Measurements from ENCODE around the gene RHPN2. TPM values are rescaled to one million over a fixed set of nuclear protein-coding genes. Genes with fewer than 3 reads are reported as not detected.
"Not testable (repeated sequence)": the region's sequence is repeated elsewhere in the genome, so short reads cannot be mapped to it uniquely, and the experiment has no call there.

RHPN2 gene
- total RNA-seq, 2 experiments from 2014 or later: 1.6 to 1.8 TPM

DNA sequence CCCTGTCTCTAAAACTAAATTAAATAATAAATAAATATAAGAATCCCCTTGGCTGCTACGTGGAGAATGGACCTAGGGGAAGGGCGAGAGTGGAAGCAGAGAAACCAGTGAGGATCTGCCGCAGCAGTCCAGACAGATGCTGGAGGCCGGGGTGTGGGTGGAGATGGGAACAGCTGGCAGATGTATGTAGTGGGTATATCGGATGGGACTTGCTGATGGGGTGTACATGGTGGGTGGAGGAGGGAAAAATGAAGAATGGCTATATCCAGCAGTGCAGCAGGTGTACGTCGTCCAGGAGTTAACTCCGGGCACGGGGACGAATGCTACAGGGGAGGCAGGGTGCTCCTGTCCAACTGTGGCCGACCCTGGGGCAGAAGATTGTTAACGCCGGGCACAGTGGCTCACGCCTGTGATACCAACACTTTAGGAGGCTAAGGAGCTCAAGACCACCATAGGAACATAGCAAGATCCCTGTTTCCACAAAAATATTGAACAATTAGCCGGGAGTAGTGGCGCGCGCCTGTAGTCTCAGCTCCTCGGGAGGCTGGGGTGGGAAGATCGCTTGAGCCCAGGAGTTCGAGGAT, 93.6 kb downstream of the RHPN2 start:
- Mint-ChIP-seq H3K4me3 (peak overlapping the region; percentile 99), H3K4me1 (peaks cover 4% of the 10 kb centered on the region), H3K27me3 (no peaks in the 10 kb centered on the region), H3K27ac (no peak overlapping the region), H3K36me3 (peaks cover 6% of the 10 kb centered on the region), H3K9me3 (no peaks in the 10 kb centered on the region)
- DNase-seq: no peak
- POLR2A ChIA-PET: interaction anchor here (0.6 to 2.0 kb wide), 4 partner anchors 280 to 1406 kb away, joined by 3 to 10 read pairs (median 3); partner anchors contain the start of gene NUDT19
- no peak for ATAC-seq (ENCODE audit: low read depth)

DNA sequence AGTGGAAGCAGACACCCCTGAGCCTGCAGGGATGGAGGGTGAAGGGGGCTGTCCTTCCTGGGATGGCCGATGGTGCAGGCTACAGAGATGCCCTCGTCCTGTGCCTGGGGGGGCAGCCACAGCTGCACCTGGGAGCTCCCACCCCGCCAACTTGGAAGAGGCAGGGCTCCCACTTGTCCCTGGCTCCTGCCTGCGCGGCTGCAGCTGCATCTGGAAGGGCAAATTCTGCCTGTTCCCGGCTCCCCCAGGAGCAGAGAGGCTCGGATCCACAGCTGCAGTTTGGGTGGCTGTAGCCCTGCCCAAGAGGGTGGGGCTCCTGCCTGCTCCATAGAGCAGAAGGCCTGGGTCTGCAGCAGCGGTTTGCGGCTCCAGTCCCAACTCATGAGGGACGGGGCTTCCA, 95.1 kb downstream of the RHPN2 start:
- peaks cover 2% of the 10 kb centered on the region for H3K36me3 Mint-ChIP-seq
- no peaks in the 10 kb centered on the region for H3K27me3 Mint-ChIP-seq
- peaks cover 4% of the 10 kb centered on the region for H3K4me1 Mint-ChIP-seq
- H3K4me3 Mint-ChIP-seq: no peak overlapping the region
- no peak for ATAC-seq (ENCODE audit: low read depth)
- POLR2A ChIA-PET: no interaction called here
- H3K9me3 Mint-ChIP-seq: no peaks in the 10 kb centered on the region
- H3K27ac Mint-ChIP-seq: no peak overlapping the region
- DNase-seq: no peak

DNA sequence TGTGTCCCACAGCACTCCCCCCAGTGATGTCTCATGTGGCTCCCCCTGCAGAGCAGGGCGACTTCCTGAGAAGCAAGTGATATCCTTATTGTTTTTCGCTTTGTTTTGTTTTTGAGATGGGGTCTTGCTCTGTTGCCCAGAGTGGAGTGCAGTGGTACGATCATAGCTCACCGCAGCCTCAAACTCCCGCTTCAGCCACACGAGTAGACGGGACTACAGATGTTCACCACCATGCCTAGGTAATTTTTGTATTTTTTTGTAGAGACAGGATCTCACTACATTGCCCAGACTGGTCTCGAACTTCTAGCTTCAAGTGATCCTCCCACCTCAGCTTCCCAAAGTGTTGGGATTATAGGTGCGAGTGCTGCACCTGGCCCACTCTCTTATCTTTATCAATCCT, 97.9 kb downstream of the RHPN2 start:
- H3K27me3 Mint-ChIP-seq: no peaks in the 10 kb centered on the region
- no peak overlapping the region for H3K4me3 Mint-ChIP-seq
- ATAC-seq (ENCODE audit: low read depth) (no peak), DNase-seq (no peak)
- H3K9me3 Mint-ChIP-seq: no peaks in the 10 kb centered on the region
- POLR2A ChIA-PET: no interaction called here
- H3K4me1 Mint-ChIP-seq: peaks cover 5% of the 10 kb centered on the region
- H3K27ac Mint-ChIP-seq: no peak overlapping the region
- H3K36me3 Mint-ChIP-seq: peaks cover 10% of the 10 kb centered on the region

DNA sequence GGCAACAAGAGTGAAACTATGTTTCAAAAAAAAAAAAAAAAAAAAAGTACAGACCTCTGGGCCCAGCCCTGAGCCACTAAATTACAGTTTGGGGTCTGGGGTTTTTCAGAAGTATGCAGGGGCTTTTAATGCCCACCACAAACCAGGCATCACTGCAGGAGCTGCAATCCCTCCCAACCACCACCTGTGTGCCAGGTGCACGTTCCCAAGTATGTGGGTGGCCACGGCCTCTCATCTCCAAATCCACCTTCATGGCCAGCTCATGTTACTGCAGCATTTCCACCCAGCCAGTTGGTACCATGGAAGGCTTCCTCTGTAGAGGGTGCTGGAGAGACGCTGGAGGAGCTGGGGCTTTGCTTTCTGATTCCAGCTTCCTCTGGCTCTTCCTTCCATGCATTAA, 119.4 kb downstream of the RHPN2 start:
- POLR2A ChIA-PET: no interaction called here
- peaks cover 35% of the 10 kb centered on the region for H3K36me3 Mint-ChIP-seq
- no peaks in the 10 kb centered on the region for H3K9me3 Mint-ChIP-seq
- ATAC-seq (ENCODE audit: low read depth) (no peak), DNase-seq (no peak)
- H3K4me3 Mint-ChIP-seq: no peak overlapping the region
- no peaks in the 10 kb centered on the region for H3K27me3 Mint-ChIP-seq
- no peaks in the 10 kb centered on the region for H3K4me1 Mint-ChIP-seq
- no peak overlapping the region for H3K27ac Mint-ChIP-seq

DNA sequence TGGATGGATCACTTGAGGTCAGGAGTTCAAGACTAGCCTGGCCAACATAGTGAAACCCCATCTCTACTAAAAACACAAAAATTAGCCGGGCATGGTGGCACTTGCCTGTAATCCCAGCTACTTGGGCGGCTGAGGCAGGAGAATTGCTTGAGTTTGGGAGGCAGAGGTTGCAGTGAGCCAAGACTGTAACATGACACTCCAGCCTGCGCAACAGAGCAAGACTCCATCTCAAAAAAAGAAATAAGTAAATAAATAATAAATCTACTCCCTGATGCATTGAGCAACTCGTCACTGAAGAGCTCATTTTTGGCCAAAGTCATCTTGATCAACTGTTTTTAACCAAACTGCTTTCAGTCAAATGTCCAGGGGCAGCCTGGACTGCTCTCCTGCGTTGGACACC, 123.4 kb downstream of the RHPN2 start:
- H3K4me1 Mint-ChIP-seq; POLR2A ChIA-PET; H3K27ac Mint-ChIP-seq; DNase-seq; H3K9me3 Mint-ChIP-seq; H3K27me3 Mint-ChIP-seq; H3K4me3 Mint-ChIP-seq; ATAC-seq (ENCODE audit: low read depth): not testable (repeated sequence)
- peaks cover 15% of the 10 kb centered on the region for H3K36me3 Mint-ChIP-seq

DNA sequence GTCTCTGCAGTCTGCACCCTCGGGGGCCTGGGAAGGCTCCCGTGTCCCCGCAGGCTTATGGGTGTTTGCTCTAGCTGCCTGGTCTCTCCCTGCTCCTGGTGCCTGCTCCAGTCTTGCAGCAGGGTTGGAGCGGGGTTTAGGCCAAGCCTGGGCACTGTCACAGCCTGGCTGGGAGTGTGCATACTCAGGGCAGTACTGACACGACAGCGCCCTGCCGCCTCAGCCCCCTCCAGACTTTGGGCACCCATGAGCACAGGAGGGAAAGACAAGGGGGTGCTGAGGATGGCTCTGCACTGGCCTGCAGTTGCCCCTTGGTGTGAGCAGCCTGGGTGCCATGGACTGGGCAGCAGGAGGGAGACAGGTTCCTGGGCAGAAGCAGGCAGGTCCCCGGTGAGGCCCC, 128.6 kb downstream of the RHPN2 start:
- Mint-ChIP-seq H3K9me3 (no peaks in the 10 kb centered on the region), H3K27ac (no peak overlapping the region), H3K4me3 (no peak overlapping the region), H3K36me3 (peaks cover 13% of the 10 kb centered on the region), H3K4me1 (no peaks in the 10 kb centered on the region), H3K27me3 (no peaks in the 10 kb centered on the region)
- POLR2A ChIA-PET: no interaction called here
- ATAC-seq (ENCODE audit: low read depth): no peak
- DNase-seq: no peak

DNA sequence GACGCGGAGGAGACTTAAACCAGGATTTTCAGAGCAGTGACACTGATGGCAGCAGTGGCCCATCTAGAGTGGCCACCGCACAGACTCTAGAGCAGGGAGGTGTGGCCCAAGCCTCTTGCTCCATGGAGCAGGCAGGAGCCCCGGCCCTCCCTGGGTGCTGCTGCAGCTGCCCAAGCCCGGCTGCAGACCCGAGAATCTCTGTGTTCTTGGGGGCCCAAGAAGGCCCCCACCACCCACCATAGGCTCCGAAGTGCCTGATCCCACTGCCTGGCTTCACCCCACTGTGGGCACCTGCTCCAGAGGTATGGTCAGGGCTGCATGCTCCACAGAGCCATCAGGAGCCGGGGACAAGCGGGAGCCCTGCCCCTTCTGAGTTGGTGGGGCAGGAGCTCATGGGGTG, 129.1 kb downstream of the RHPN2 start:
- no peaks in the 10 kb centered on the region for H3K9me3 Mint-ChIP-seq
- POLR2A ChIA-PET: no interaction called here
- no peak overlapping the region for H3K27ac Mint-ChIP-seq
- no peak overlapping the region for H3K4me3 Mint-ChIP-seq
- ATAC-seq (ENCODE audit: low read depth) (no peak), DNase-seq (no peak)
- no peaks in the 10 kb centered on the region for H3K4me1 Mint-ChIP-seq
- H3K27me3 Mint-ChIP-seq: no peaks in the 10 kb centered on the region
- peaks cover 17% of the 10 kb centered on the region for H3K36me3 Mint-ChIP-seq

DNA sequence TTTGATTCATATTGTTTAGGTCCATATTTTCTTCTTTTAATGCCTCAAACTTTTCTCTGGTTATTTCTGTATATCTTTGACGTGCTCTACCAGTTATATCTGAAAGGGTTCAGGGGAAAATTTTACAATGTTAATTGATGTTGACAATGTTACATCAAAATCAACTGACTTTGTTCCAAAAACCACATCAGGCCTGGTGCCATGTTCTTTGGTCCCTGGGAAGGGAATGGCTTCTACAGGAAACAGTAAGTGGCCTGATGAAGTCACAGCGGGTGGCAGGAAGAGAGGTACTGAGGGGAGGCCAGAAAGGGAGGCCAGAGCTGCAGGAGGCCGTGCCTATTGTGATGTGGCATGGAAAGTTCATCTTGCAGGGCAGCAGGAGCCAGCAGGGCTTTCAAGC, 131.1 kb downstream of the RHPN2 start:
- Mint-ChIP-seq H3K36me3 (peaks cover 31% of the 10 kb centered on the region), H3K4me1 (no peaks in the 10 kb centered on the region), H3K9me3 (peaks cover 2% of the 10 kb centered on the region), H3K27ac (no peak overlapping the region), H3K27me3 (no peaks in the 10 kb centered on the region), H3K4me3 (no peak overlapping the region)
- no peak for ATAC-seq (ENCODE audit: low read depth)
- DNase-seq: no peak
- POLR2A ChIA-PET: no interaction called here

DNA sequence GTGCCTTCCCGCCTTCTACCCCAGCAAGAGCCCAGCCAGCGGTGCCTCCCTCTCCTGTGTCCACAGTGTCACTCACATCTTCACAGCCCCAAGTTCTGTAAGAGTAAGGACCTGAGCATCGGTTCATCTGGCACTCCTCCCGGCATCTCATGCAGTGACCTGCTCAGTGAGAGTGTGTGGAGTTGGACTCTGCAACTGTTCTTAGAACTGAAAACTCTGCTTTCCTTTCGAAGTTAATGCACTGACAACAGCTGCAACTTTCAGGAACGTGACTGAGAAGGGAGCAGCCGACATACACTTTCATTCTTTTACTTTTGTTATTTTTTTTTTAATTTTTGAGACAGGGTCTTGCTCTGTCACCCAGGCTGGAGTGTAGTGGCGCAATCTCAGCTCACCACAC, 134.1 kb downstream of the RHPN2 start:
- H3K4me3 Mint-ChIP-seq: no peak overlapping the region
- peaks cover 6% of the 10 kb centered on the region for H3K9me3 Mint-ChIP-seq
- H3K27me3 Mint-ChIP-seq: no peaks in the 10 kb centered on the region
- ATAC-seq (ENCODE audit: low read depth): no peak
- POLR2A ChIA-PET: interaction anchor here (0.7 kb wide), 1 partner anchor 604 kb away, joined by 3 read pairs; no protein-coding TSS in a partner anchor
- H3K4me1 Mint-ChIP-seq: no peaks in the 10 kb centered on the region
- peaks cover 44% of the 10 kb centered on the region for H3K36me3 Mint-ChIP-seq
- no peak overlapping the region for H3K27ac Mint-ChIP-seq
- DNase-seq: no peak

DNA sequence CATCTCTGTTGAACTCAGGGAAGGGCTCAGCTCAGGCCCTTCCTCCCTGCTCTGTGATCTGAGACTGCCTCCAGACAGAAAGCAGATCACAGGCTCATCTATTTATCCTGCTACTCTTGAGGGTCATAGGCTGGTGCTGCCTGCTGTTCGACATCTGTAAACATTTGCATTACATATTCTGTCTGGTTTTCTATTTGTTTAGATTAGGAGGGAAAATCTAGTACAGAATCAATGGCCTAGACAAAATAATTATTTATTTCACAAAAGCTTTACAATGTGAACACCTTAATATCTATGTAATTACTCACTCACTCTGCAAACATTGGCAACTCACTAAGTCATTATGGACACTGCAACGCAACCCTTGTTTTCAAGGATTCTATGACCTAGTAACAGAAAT, 135.9 kb downstream of the RHPN2 start:
- no peak for ATAC-seq (ENCODE audit: low read depth)

More for the DNA sequence above, 135.9 kb downstream of the RHPN2 start:
- Mint-ChIP-seq H3K27ac (no peak overlapping the region), H3K36me3 (peaks cover 43% of the 10 kb centered on the region), H3K4me1 (no peaks in the 10 kb centered on the region), H3K4me3 (no peak overlapping the region), H3K27me3 (no peaks in the 10 kb centered on the region), H3K9me3 (peaks cover 6% of the 10 kb centered on the region)
- POLR2A ChIA-PET: interaction anchor here (0.6 kb wide), 1 partner anchor 215 kb away, joined by 3 read pairs; no protein-coding TSS in a partner anchor
- DNase-seq: no peak

Other genes with a start within 250 kb of the RHPN2 start
- gene SLC7A9, start 195.1 kb downstream of the RHPN2 start, total RNA-seq: under 1 TPM; 0.23 to 0.42 TPM
- 10 to 100 TPM; 21.0 to 27.2 TPM for gene CEP89, start 92.9 kb downstream of the RHPN2 start, total RNA-seq
- 1 to 10 TPM; 6.3 to 7.0 TPM for gene FAAP24, start 92.6 kb downstream of the RHPN2 start, total RNA-seq
- gene GPATCH1, start 16.3 kb upstream of the RHPN2 start, total RNA-seq: 10 to 100 TPM; 14.0 to 14.7 TPM
- gene WDR88, start 67.2 kb upstream of the RHPN2 start, total RNA-seq: not detected
- under 1 TPM; 0.14 to 0.43 TPM for gene LRP3, start 129.4 kb upstream of the RHPN2 start, total RNA-seq
- gene SLC7A10, start 161.0 kb upstream of the RHPN2 start, total RNA-seq: not detected
- gene CEBPA, start 237.6 kb upstream of the RHPN2 start, total RNA-seq: 1 to 10 TPM; 1.6 to 1.9 TPM

Measured in activated naive CD8-positive, alpha-beta T cell treated with anti-CD3 and anti-CD28 coated beads, Interleukin-2, amount 10 ng/mL, durations not matched to agents 7 days and 5 days (primary cell).